IMR-90 (cell line): ENCODE results near the gene RAF1. TPM values are rescaled to one million over a fixed set of nuclear protein-coding genes. Genes with fewer than 3 reads are reported as not detected.

Source experiments
- ATAC-seq: fragments of 200-7000 bp; cut with Tn5 transposase; 2 replicates; pipeline ENCODE4 v1.9.1; 2020; ENCODE audit warnings: low read depth, mild to moderate bottlenecking, moderate library complexity
- BruUV-seq: library from RNA; stranded (reverse); fragments of 400-500 nt; replicated peaks from 2 replicates; lab custom pipeline; 2021; lab: Mats Ljungman, UMichigan
- CTCF ChIA-PET: fragments of 300-600 bp; formaldehyde crosslinking; extraction: SDS; loops from one replicate; lab custom pipeline; 2021; ENCODE audit warnings: antibody characterized with exemption; lab: Yijun Ruan, JAX
- POLR2A ChIA-PET: fragments of 300-600 bp; sonication (Branson Sonifier 250); formaldehyde crosslinking; loops from one replicate; lab custom pipeline; 2022; ENCODE audit warnings: antibody characterized with exemption; ENCODE audit not compliant: unreplicated experiment; lab: Charles Lee
- DNase-seq: peaks from one replicate; pipeline ENCODE4 v3.0.0; 2013
- H2AFZ ChIP-seq: replicated peaks from 2 replicates; pipeline ENCODE3; 2013; ENCODE audit warnings: low read length, mild to moderate bottlenecking; ENCODE audit not compliant: poor library complexity
- H2AK5ac ChIP-seq: 2 replicates; pipeline ENCODE4 v1.6.1; 2013; ENCODE audit warnings: low read depth, low read length, inconsistent platforms
- H2AK9ac ChIP-seq: replicated peaks from 2 replicates; pipeline ENCODE3; 2013; ENCODE audit warnings: mild to moderate bottlenecking, low read depth, low read length, moderate library complexity; ENCODE audit not compliant: poor library complexity
- H2BK120ac ChIP-seq: 2 replicates; pipeline ENCODE4 v1.6.1; 2013; ENCODE audit warnings: low read depth, low read length, inconsistent platforms
- H2BK15ac ChIP-seq: 3 replicates; pipeline ENCODE4 v1.6.1; 2013; ENCODE audit warnings: low read depth, low read length, inconsistent platforms
- H2BK20ac ChIP-seq: 2 replicates; pipeline ENCODE4 v1.6.1; 2013; ENCODE audit warnings: low read depth, mild to moderate bottlenecking, inconsistent platforms, low read length, moderate library complexity
- H2BK5ac ChIP-seq: 2 replicates; pipeline ENCODE4 v1.6.1; 2013; ENCODE audit warnings: mild to moderate bottlenecking, low read depth, low read length, inconsistent platforms; ENCODE audit not compliant: poor library complexity, severe bottlenecking
- H3K14ac ChIP-seq: replicated peaks from 2 replicates; pipeline ENCODE4 v1.6.1; 2013; ENCODE audit warnings: low read depth, low read length, inconsistent platforms
- H3K18ac ChIP-seq: 2 replicates; pipeline ENCODE4 v1.6.1; 2013; ENCODE audit warnings: low read depth, low read length, control low read depth
- H3K23ac ChIP-seq: 2 replicates; pipeline ENCODE4 v1.6.1; 2013; ENCODE audit warnings: low read depth, low read length, inconsistent platforms
- H3K27ac ChIP-seq: 2 replicates; pipeline ENCODE4 v1.5.1; 2013; ENCODE audit warnings: mild to moderate bottlenecking, control low read depth, low read length; ENCODE audit not compliant: insufficient read depth
- H3K27me3 ChIP-seq: 2 replicates; pipeline ENCODE4 v1.6.1; 2013; ENCODE audit warnings: low read length; ENCODE audit not compliant: control insufficient read depth, insufficient read depth
- H3K36me3 ChIP-seq: 2 replicates; pipeline ENCODE4 v1.6.1; 2013; ENCODE audit warnings: low read length, mixed read lengths; ENCODE audit not compliant: control insufficient read depth, insufficient read depth
- H3K4ac ChIP-seq: 2 replicates; pipeline ENCODE4 v1.6.1; 2013; ENCODE audit warnings: low read depth, low read length, inconsistent platforms
- H3K4me1 ChIP-seq: 2 replicates; pipeline ENCODE4 v1.6.1; 2013; ENCODE audit warnings: low read length, mixed read lengths; ENCODE audit not compliant: control insufficient read depth, insufficient read depth
- H3K4me2 ChIP-seq: 2 replicates; pipeline ENCODE4 v1.6.1; 2013; ENCODE audit warnings: low read depth, mild to moderate bottlenecking, control low read depth, low read length, moderate library complexity
- H3K4me3 ChIP-seq: 2 replicates; pipeline ENCODE4 v1.5.1; 2013; ENCODE audit warnings: low read depth, mild to moderate bottlenecking, control low read depth, low read length, moderate library complexity; ENCODE audit not compliant: insufficient read depth
- H3K56ac ChIP-seq: 2 replicates; pipeline ENCODE4 v1.6.1; 2013; ENCODE audit warnings: low read length, inconsistent platforms; ENCODE audit not compliant: insufficient read depth; ENCODE audit errors: extremely low read depth
- H3K79me1 ChIP-seq, 2 experiments: 2 replicates each; pipeline ENCODE4 v1.6.1; 2013; ENCODE audit warnings: low read length in 2 of 2, inconsistent platforms in 1 of 2, low read depth in 1 of 2
- H3K9ac ChIP-seq: 2 replicates; pipeline ENCODE4 v1.6.1; 2013; ENCODE audit warnings: low read depth, low read length, control low read depth
- H3K9me1 ChIP-seq: 2 replicates; pipeline ENCODE4 v1.6.1; 2013; ENCODE audit warnings: low read length, inconsistent platforms; ENCODE audit not compliant: insufficient read depth
- H3K9me3 ChIP-seq: 2 replicates; pipeline ENCODE4 v1.6.1; 2013; ENCODE audit warnings: low read length; ENCODE audit not compliant: control insufficient read depth, insufficient read depth
- H4K20me1 ChIP-seq: 2 replicates; pipeline ENCODE4 v1.6.1; 2013; ENCODE audit warnings: low read length, inconsistent platforms; ENCODE audit not compliant: insufficient read depth
- H4K5ac ChIP-seq: 2 replicates; pipeline ENCODE4 v1.6.1; 2013; ENCODE audit warnings: mild to moderate bottlenecking, low read depth, low read length, control low read depth
- H4K8ac ChIP-seq, 2 experiments: 2 replicates each; pipeline ENCODE4 v1.6.1; 2013; ENCODE audit warnings: low read depth in 2 of 2, low read length in 2 of 2, control low read depth in 1 of 2, inconsistent platforms in 1 of 2
- H4K91ac ChIP-seq: 2 replicates; pipeline ENCODE4 v1.6.1; 2013; ENCODE audit warnings: low read depth, low read length, inconsistent platforms; ENCODE audit not compliant: insufficient read depth
- BHLHE40 ChIP-seq: fragments of 150-350 bp; IDR thresholded peaks from 2 replicates; pipeline ENCODE4 v1.6.1; 2016; ENCODE audit warnings: mild to moderate bottlenecking, low read depth, low read length
- CEBPB ChIP-seq: IDR thresholded peaks from 2 replicates; pipeline ENCODE4 v1.6.1; 2012; ENCODE audit warnings: low read depth, low read length, improper control_type of control experiment
- CHD1 ChIP-seq: IDR thresholded peaks from 2 replicates; pipeline ENCODE4 v1.6.1; 2012; ENCODE audit warnings: low read depth, low read length, improper control_type of control experiment
- FOS ChIP-seq: fragments of 150-350 bp; IDR thresholded peaks from 2 replicates; pipeline ENCODE4 v1.6.1; 2016; ENCODE audit warnings: low read depth, low read length
- MAFK ChIP-seq: IDR thresholded peaks from 2 replicates; pipeline ENCODE4 v1.6.1; 2012; ENCODE audit warnings: low read depth, low read length, improper control_type of control experiment
- MAZ ChIP-seq: IDR thresholded peaks from 2 replicates; pipeline ENCODE4 v1.6.1; 2012; ENCODE audit warnings: low read depth, mild to moderate bottlenecking, low read length, improper control_type of control experiment, moderate library complexity, borderline replicate concordance
- NFE2L2 ChIP-seq: fragments of 150-350 bp; IDR thresholded peaks from 2 replicates; pipeline ENCODE4 v1.6.1; 2016; ENCODE audit warnings: low read depth, mild to moderate bottlenecking, low read length
- RCOR1 ChIP-seq: IDR thresholded peaks from 2 replicates; pipeline ENCODE4 v1.6.1; 2012; ENCODE audit warnings: mild to moderate bottlenecking, low read length, improper control_type of control experiment; ENCODE audit not compliant: insufficient replicate concordance
- RFX5 ChIP-seq: IDR thresholded peaks from 2 replicates; pipeline ENCODE4 v1.8.0; 2012; ENCODE audit warnings: low read depth, mild to moderate bottlenecking, low read length, moderate library complexity
- SMC3 ChIP-seq: fragments of 150-350 bp; IDR thresholded peaks from 2 replicates; pipeline ENCODE4 v1.6.1; 2016; ENCODE audit warnings: low read depth, mild to moderate bottlenecking, antibody characterized with exemption, low read length, moderate library complexity
- WGBS, 2 experiments: methylation state at CpG; one replicate each; pipeline versions ENCODE4 v1.1.5 to v1.1.7; 2013; ENCODE audit warnings: missing lambda C conversion rate in 2 of 2; ENCODE audit not compliant: insufficient read length in 1 of 2; ENCODE audit errors: extremely low coverage in 2 of 2; 5-methylcytosine and 5-hydroxymethylcytosine counted together
- dilution Hi-C: fragments of 300-500 bp; cut with HindIII; formaldehyde crosslinking; loops from one replicate; pipeline ENCODE4 v1.14.3; 2018; ENCODE audit warnings: low sequenced_read_pairs; ENCODE audit not compliant: unreplicated experiment
- in situ Hi-C: fragments of 300-500 bp; cut with MboI; formaldehyde crosslinking; loops from 3 replicates; pipeline ENCODE4 v1.14.3; 2019; ENCODE audit warnings: low sequenced_read_pairs, inconsistent platforms, mixed read lengths
- intact Hi-C: fragments of 100-400 bp; cut with micrococcal nuclease; formaldehyde crosslinking; loops from 2 replicates; pipeline ENCODE4 v1.10.0; 2022
- polyA plus RNA-seq, 3 experiments: library from polyadenylated mRNA; depleted of rRNA; stranded (reverse); fragments of >200 nt; gene quantifications; 2 replicates each; pipeline ENCODE4 v1.2.3, GENCODE V29; 2012; ENCODE audit warnings: low replicate concordance in 1 of 3
- total RNA-seq: library from RNA; depleted of rRNA; stranded (reverse); fragments of >200 nt; gene quantifications from 2 replicates; pipeline ENCODE4 v1.2.3, GENCODE V29; 2012
- TF ChIP-seq, protein P1 (sequence below): fragments of 150-350 bp; IDR thresholded peaks from 2 replicates; pipeline ENCODE4 v1.6.1; 2017; ENCODE audit warnings: mild to moderate bottlenecking, antibody characterized with exemption, low read length, low read depth
- TF ChIP-seq, protein P2 (sequence below): fragments of 150-350 bp; IDR thresholded peaks from 2 replicates; pipeline ENCODE4 v1.6.1; 2016; ENCODE audit warnings: low read depth, mild to moderate bottlenecking, low read length, moderate library complexity, borderline replicate concordance

The RAF1 gene
- total and polyA plus RNA-seq, 2 of the 4 experiments (the other 2 are of a cell fraction): 115 to 151 TPM

DNA sequence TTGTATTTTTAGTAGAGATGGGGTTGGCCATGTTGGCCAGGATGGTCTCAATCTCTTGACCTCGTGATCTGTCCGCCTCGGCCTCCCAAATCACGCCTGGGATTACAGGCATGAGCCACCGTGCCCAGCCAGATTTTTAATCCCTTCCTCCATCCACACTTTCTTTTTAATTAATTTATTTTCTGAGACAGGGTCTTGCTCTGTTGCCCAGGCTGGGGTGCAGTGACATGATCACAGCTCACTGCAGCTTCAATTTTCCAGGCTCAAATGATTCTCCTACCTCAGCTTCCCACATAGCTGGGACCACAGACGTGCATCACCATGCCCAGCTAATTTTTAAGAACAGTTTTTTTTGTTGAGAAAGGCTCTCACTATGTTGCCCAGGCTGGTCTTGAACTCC lies 43.6 kb downstream of the RAF1 start:
- BruUV-seq: no TSS peak
- Histone ChIP-seq H3K36me3 (peaks cover 14% of the 10 kb centered on the region), H4K20me1 (peaks cover 61% of the 10 kb centered on the region), H3K18ac (no peak overlapping the region), H3K4me1 (peaks cover 9% of the 10 kb centered on the region), H4K8ac (no peak overlapping the region), H3K79me1 (peaks cover 18 to 73% of the 10 kb centered on the region in 2 experiments), H2AK5ac (no peak overlapping the region), H4K91ac (no peak overlapping the region), H2BK15ac (no peak overlapping the region), H3K4me3 (no peak overlapping the region), H3K9ac (no peak overlapping the region), H3K4ac (no peak overlapping the region), H3K27ac (no peak overlapping the region), H3K27me3 (no peaks in the 10 kb centered on the region), H3K9me3 (no peaks in the 10 kb centered on the region), H2BK20ac (no peak overlapping the region), H3K14ac (no peak overlapping the region), H2AFZ (no peak overlapping the region), H4K5ac (no peak overlapping the region), H2BK120ac (no peak overlapping the region), H2BK5ac (no peak overlapping the region), H2AK9ac (no peak overlapping the region), H3K4me2 (no peak overlapping the region), H3K9me1 (peaks cover 14% of the 10 kb centered on the region), H3K23ac (no peak overlapping the region), H3K56ac (no peak overlapping the region)
- ChIA-PET CTCF (no interaction called here), POLR2A (no interaction called here)
- dilution Hi-C loops (no loop called here), in situ Hi-C loops (no loop called here), intact Hi-C loops (no loop called here)
- no peak for ATAC-seq
- 97% methylated on average over 5 of the region's 6 CpGs; no CpG with 5 or more reads in 1 of the 2 experiments for WGBS, 2 experiments
- no peak for DNase-seq
- TF ChIP-seq CHD1 (no peak), SMC3 (no peak), BHLHE40 (no peak), RFX5 (no peak), NFE2L2 (no peak), RCOR1 (no peak), FOS (no peak), MAFK (no peak), CEBPB (no peak), MAZ (no peak)
- TF ChIP-seq, protein P1, sequence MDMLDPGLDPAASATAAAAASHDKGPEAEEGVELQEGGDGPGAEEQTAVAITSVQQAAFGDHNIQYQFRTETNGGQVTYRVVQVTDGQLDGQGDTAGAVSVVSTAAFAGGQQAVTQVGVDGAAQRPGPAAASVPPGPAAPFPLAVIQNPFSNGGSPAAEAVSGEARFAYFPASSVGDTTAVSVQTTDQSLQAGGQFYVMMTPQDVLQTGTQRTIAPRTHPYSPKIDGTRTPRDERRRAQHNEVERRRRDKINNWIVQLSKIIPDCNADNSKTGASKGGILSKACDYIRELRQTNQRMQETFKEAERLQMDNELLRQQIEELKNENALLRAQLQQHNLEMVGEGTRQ: no peak
- TF ChIP-seq, protein P2, sequence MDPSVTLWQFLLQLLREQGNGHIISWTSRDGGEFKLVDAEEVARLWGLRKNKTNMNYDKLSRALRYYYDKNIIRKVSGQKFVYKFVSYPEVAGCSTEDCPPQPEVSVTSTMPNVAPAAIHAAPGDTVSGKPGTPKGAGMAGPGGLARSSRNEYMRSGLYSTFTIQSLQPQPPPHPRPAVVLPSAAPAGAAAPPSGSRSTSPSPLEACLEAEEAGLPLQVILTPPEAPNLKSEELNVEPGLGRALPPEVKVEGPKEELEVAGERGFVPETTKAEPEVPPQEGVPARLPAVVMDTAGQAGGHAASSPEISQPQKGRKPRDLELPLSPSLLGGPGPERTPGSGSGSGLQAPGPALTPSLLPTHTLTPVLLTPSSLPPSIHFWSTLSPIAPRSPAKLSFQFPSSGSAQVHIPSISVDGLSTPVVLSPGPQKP: no peak
